NCI-H1930 (cell line): ENCODE results near the gene MVP.

ENCODE experiments used
- DNase-seq, 2 experiments: peaks; one replicate each; lab custom pipeline; 2025; lab: John Stamatoyannopoulos, UW

The MVP gene

GRCh38 chr16:29804455-29805231 is 15.6 kb upstream of the MVP start:
- peak in 1 of 2 experiments; percentile 21 for DNase-seq

- peak; percentile 100 for DNase-seq
These were observed 14.8 kb upstream of the MVP start for GRCh38 chr16:29805232-29806098.

- peak; percentile 86 to 96 for DNase-seq
These were observed 14.1 kb upstream of the MVP start, which contains the start of gene MAZ for GRCh38 chr16:29806099-29806579. MAZ (plus strand) TSS chr16:29806529; CDS start chr16:29806702, 173 bp downstream.

GRCh38 chr16:29806641-29807425 is 13.4 kb upstream of the MVP start:
- DNase-seq, result peak; percentile 76 to 81

GRCh38 chr16:29807426-29808218 is 12.6 kb upstream of the MVP start:
- peak; percentile 72 to 82 for DNase-seq

- DNase-seq, result no peak
These were observed 11.9 kb upstream of the MVP start for GRCh38 chr16:29808219-29808900.

GRCh38 chr16:29809031-29809747 is 11.1 kb upstream of the MVP start:
- DNase-seq, result no peak

GRCh38 chr16:29809850-29810698 is 10.2 kb upstream of the MVP start:
- no peak for DNase-seq

- no peak for DNase-seq
These were observed 9.5 kb upstream of the MVP start for GRCh38 chr16:29810699-29811169.

GRCh38 chr16:29811170-29811895 is 8.9 kb upstream of the MVP start:
- peak; percentile 90 to 91 for DNase-seq

- peak; percentile 80 to 83 for DNase-seq
These were observed 8.2 kb upstream of the MVP start, which contains the start of gene PRRT2 for GRCh38 chr16:29811896-29812665. PRRT2 (plus strand) TSS chr16:29812193; CDS start chr16:29813055, 862 bp downstream.

- no peak for DNase-seq
These were observed 7.3 kb upstream of the MVP start for GRCh38 chr16:29812754-29813643.

GRCh38 chr16:29813644-29814562 is 6.4 kb upstream of the MVP start:
- DNase-seq, result no peak

GRCh38 chr16:29814592-29814991 is 5.7 kb upstream of the MVP start:
- DNase-seq, result no peak
